Heart right ventricle (tissue), 16 donors: ENCODE measurements around the gene E2F1. TPM values are rescaled to one million over a fixed set of nuclear protein-coding genes. Genes with fewer than 3 reads are reported as not detected.

ENCODE experiments used
- ATAC-seq, 8 donors: fragments of 200-7000 bp; cut with Tn5 transposase; one replicate each; pipeline ENCODE4 v1.9.1; 2020; ENCODE audit warnings: mild to moderate bottlenecking in 8 of 8, moderate library complexity in 8 of 8, moderate number of reproducible peaks in 1 of 8
- DNase-seq, 2 donors: peaks; one replicate each; pipeline ENCODE4 v3.0.0-alpha.2; 2020
- H3K27ac ChIP-seq, 10 donors: fragments of 200-600 bp; sonication (generic) in 2 of 10; one replicate each; pipeline versions ENCODE4 v1.5.0 to v1.8.0; 2020 to 2022; ENCODE audit warnings: mild to moderate bottlenecking in 3 of 10
- H3K27me3 ChIP-seq, 7 donors: fragments of 200-600 bp; one replicate each; pipeline ENCODE4 v1.8.0; 2021 to 2022; ENCODE audit warnings: mild to moderate bottlenecking in 2 of 7
- H3K36me3 ChIP-seq, 9 donors: fragments of 200-600 bp; sonication (generic) in 1 of 9; one replicate each; pipeline versions ENCODE4 v1.5.0 to v1.8.0; 2020 to 2022; ENCODE audit warnings: mild to moderate bottlenecking in 2 of 9
- H3K4me1 ChIP-seq, 9 donors: fragments of 200-600 bp; sonication (generic) in 1 of 9; one replicate each; pipeline versions ENCODE4 v1.5.0 to v1.8.0; 2020 to 2022; ENCODE audit warnings: mild to moderate bottlenecking in 4 of 9
- H3K4me3 ChIP-seq, 10 donors: fragments of 200-600 bp; sonication (generic) in 2 of 10; one replicate each; pipeline versions ENCODE4 v1.5.0 to v1.8.0; 2020 to 2022; ENCODE audit warnings: mild to moderate bottlenecking in 7 of 10, moderate library complexity in 2 of 10
- H3K9me3 ChIP-seq, 11 donors: fragments of 200-600 bp in 10 of 11; sonication (generic) in 2 of 11; one replicate each; pipeline versions ENCODE4 v1.5.0 to v1.8.0; 2013 to 2022; ENCODE audit warnings: mild to moderate bottlenecking in 2 of 11, control low read depth in 1 of 11, moderate library complexity in 1 of 11
- CTCF ChIP-seq, 9 donors: fragments of 200-600 bp; sonication (generic) in 2 of 9; IDR thresholded peaks; one replicate each; pipeline versions ENCODE4 v1.5.0 to v1.8.0; 2021 to 2022; ENCODE audit warnings: antibody characterized with exemption in 9 of 9, mild to moderate bottlenecking in 5 of 9, moderate library complexity in 1 of 9
- WGBS, 2 donors: extraction: QIAGEN DNeasy Blood & Tissue Kit; methylation state at CpG; one replicate each; pipeline ENCODE4 v1.1.7; 2013; ENCODE audit warnings: inconsistent platforms in 1 of 2; 5-methylcytosine and 5-hydroxymethylcytosine counted together
- intact Hi-C, 10 donors: fragments of 100-400 bp; cut with DNase I; formaldehyde crosslinking; loops; one replicate each; pipeline versions ENCODE4 v1.11.1 to v1.14.2; 2022
- polyA plus RNA-seq, 2 donors: library from polyadenylated mRNA; stranded (reverse); fragments of 200-250 nt; gene quantifications; one replicate each; pipeline ENCODE4 v1.2.3, GENCODE V29; 2013
- total RNA-seq, 10 donors: library from RNA; stranded (reverse); fragmentation: NEBNext Ultra II Directional in 3 of 10; extraction: Animal tissue kit (Norgen Biotek cat#: 25700) in 3 of 10; gene quantifications; one replicate each; pipeline versions ENCODE4 v1.2.1 to v1.2.4, GENCODE V29; 2021 to 2023
- donor health status: Arrhythmogenic right ventricular cardiomyopathy.
- donor health status: ischemic (EF 13 %, LVEDD 7.1; RV severe dilation, severe dysfunction).
- donor health status: healthy with polysubstance abuse.
- donor health status: DM: no; HTN: yes; CAD: no.
- donor health status: DM: no; HTN: no; CAD: no.
- donor health status: ischemic (EF 25% LVEDD 6.9; RV normal size, moderate dysfunction).
- donor health status: ischemic (EF 25% LVEDD 5.7; RV mildly dilated, moderate dysfunction).
- donor health status: healthy.
- donor health status: DM: yes; HTN: yes; CAD: no.
- donor health status: Ischemic cardiomyopathy.
- donor health status: ischemic (EF 35%, LVEDD 5.7; RV mildly dilated, moderate dysfunction).
- donor health status: nonischemic (EF 11% LVEDD 7.7; RV severe dilation, severe dysfunction).
- donor health status: DM: yes; HTN: yes; CAD: no.
- donor health status: PGD.
- donor health status: ischemic (EF 29% LVEDD 5.4; RV normal size, mild dysfunction).
- donor health status: nonischemic (EF 23%, LVEDD 6.1; RV moderate dilation, normal function).

The E2F1 gene
- total and polyA plus RNA-seq, 12 donors, result 0.44 to 3.4 (median 1.2) TPM

GRCh38 chr20:33709398-33709797 is 23.2 kb upstream of the E2F1 start:
- peaks cover 0 to 88% (median 30%) of the 10 kb centered on the region in 9 donors for H3K36me3 ChIP-seq
- ATAC-seq, result no peak

GRCh38 chr20:33707668-33708067 is 21.5 kb upstream of the E2F1 start:
- Histone ChIP-seq H3K9me3 (no peaks in the 10 kb centered on the region), H3K4me3 (no peak overlapping the region), H3K4me1 (peaks cover 0 to 9% (median 0%) of the 10 kb centered on the region in 9 donors), H3K27ac (no peak overlapping the region), H3K27me3 (no peaks in the 10 kb centered on the region), H3K36me3 (peaks cover 0 to 76% (median 18%) of the 10 kb centered on the region in 9 donors)
- WGBS, 2 donors, result 92 to 93% methylated on average over 11 of the region's 11 CpGs
- no peak for TF ChIP-seq CTCF (IDR thresholded peaks at IDR 0.05)
- DNase-seq (no peak), ATAC-seq (no peak)
- intact Hi-C loops, result no loop called here

More at GRCh38 chr20:33709398-33709797, 23.2 kb upstream of the E2F1 start:
- H3K27ac ChIP-seq, result no peak overlapping the region
- no peaks in the 10 kb centered on the region for H3K27me3 ChIP-seq
- no peaks in the 10 kb centered on the region for H3K9me3 ChIP-seq
- TF ChIP-seq CTCF (IDR thresholded peaks at IDR 0.05), result no peak
- 85 to 91% methylated on average over 2 of the region's 2 CpGs for WGBS, 2 donors
- no peaks in the 10 kb centered on the region for H3K4me1 ChIP-seq
- no peak overlapping the region for H3K4me3 ChIP-seq
- intact Hi-C loops, result no loop called here
- DNase-seq, result no peak

DNA sequence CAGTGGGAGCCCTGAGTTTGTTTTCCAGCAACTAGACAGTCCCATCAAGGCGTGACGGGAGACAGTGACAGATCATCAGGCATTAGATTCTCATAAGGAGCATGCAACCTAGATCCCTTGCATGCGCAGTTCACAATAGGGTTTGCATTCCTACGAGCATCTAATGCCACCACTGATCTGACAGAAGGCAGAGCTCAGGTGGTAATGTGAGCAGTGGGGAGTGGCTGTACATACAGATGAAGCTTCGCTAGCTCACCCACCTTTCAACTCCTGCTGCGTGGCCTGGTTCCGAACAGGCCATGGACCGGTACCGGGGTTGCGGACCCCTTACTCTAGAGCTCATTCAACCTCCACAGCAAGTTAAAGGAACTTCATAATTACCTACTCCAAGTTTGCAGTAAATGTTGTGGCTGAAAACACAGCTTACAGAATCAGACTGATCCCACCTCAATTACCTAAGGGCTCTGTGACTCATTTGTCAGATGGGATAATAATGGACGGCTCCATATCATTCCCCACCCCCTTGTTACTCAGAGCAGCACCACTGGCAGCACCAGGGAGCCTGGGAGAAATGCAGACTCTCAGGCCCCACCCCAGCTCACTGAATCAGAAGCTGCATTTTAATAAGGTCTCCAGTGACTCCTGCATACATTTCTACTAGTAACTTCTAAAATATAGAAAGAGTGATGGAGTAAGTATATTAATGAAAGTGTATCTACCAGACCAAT is 18.2 kb upstream of the E2F1 start:
- DNase-seq (no peak), ATAC-seq (no peak)
- peaks cover 0 to 53% (median 6%) of the 10 kb centered on the region in 9 donors for H3K36me3 ChIP-seq
- TF ChIP-seq CTCF (IDR thresholded peaks at IDR 0.05), result no peak
- H3K27me3 ChIP-seq, result no peaks in the 10 kb centered on the region
- WGBS, 2 donors, result 93 to 95% methylated on average over 11 of the region's 11 CpGs
- peaks cover 0 to 12% (median 0%) of the 10 kb centered on the region in 9 donors for H3K4me1 ChIP-seq
- H3K4me3 ChIP-seq, result no peak overlapping the region
- no peaks in the 10 kb centered on the region for H3K9me3 ChIP-seq
- no peak overlapping the region for H3K27ac ChIP-seq
- intact Hi-C loops, result no loop called here

DNA sequence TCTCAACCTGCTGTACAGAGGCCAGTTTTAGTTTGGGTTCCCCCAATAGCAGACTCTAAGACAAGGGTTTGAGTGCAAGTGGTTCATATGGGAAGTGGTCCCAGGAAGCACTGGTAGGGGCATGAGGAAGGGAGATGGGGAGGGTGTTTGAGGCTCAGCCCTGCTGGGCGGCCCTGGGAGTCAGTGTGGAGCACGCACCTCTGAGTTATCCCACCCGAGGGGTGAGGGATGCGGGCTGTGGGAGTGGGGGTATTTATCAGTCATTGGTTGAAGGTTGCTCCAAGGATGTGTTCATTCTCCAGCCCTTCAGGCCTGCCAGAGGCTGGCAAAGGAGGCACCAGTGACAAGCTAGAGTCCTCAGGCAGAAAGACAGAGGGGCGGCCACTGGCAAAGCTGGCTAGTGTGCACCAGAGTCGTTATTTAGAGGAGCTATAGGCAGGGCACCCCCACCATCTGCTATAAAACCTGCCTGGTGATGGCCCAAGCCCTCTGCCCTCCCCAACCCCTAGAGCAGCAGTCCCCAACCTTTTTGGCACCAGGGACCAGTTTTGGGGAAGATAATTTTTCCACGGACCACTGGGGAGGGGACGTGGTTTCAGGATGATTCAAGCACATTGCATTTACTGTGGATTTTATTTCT is 17.4 kb upstream of the E2F1 start:
- H3K27me3 ChIP-seq, result no peaks in the 10 kb centered on the region
- H3K4me3 ChIP-seq, result no peak overlapping the region
- peaks cover 0 to 46% (median 6%) of the 10 kb centered on the region in 9 donors for H3K36me3 ChIP-seq
- no peaks in the 10 kb centered on the region for H3K9me3 ChIP-seq
- intact Hi-C loops, result no loop called here
- DNase-seq, result no peak
- TF ChIP-seq CTCF (IDR thresholded peaks at IDR 0.05), result no peak
- peak in 5 of 8 donors; percentile 7 to 62 (median 22) for ATAC-seq
- 94 to 96% methylated on average over 8 of the region's 8 CpGs for WGBS, 2 donors
- H3K27ac ChIP-seq, result no peak overlapping the region
- H3K4me1 ChIP-seq, result peaks cover 0 to 12% (median 0%) of the 10 kb centered on the region in 9 donors
